Sigmoid colon (tissue), 7 donors: Measurements from ENCODE around the gene TMEM179. TPM values are rescaled to one million over a fixed set of nuclear protein-coding genes. Genes with fewer than 3 reads are reported as not detected.
A peak's percentile ranks its signal among the peaks of the same experiment; 100 is the strongest.

Experiments used
- DNase-seq: peaks from one replicate; pipeline ENCODE4 v3.0.0-alpha.2; 2019
- H3K27ac ChIP-seq, 4 donors: fragments of 200-600 bp; sonication (generic); one replicate each; pipeline ENCODE4 v1.5.1; 2016 to 2019; ENCODE audit warnings: mild to moderate bottlenecking in 1 of 4
- H3K27me3 ChIP-seq, 3 donors: fragments of 200-600 bp; sonication (generic); one replicate each; pipeline ENCODE4 v1.5.1; 2019; ENCODE audit warnings: mild to moderate bottlenecking in 1 of 3
- H3K36me3 ChIP-seq, 4 donors: fragments of 200-600 bp; sonication (generic); one replicate each; pipeline ENCODE4 v1.5.1; 2016 to 2019
- H3K4me1 ChIP-seq, 4 donors: fragments of 200-600 bp; sonication (generic); one replicate each; pipeline ENCODE4 v1.5.1; 2017 to 2019
- H3K4me3 ChIP-seq, 4 donors: fragments of 200-600 bp; sonication (generic); one replicate each; pipeline ENCODE4 v1.5.1; 2017 to 2019; ENCODE audit warnings: mild to moderate bottlenecking in 2 of 4, moderate library complexity in 1 of 4
- H3K9me3 ChIP-seq, 4 donors: fragments of 200-600 bp in 3 of 4; sonication (generic) in 3 of 4; one replicate each; pipeline versions ENCODE4 v1.5.1 to v1.6.1; 2013 to 2019
- CTCF ChIP-seq, 4 experiments: fragments of 450-650 bp in 3 of 4; fragments of 200-600 bp in 1 of 4; IDR thresholded peaks; one replicate each; pipeline ENCODE4 v1.5.1; 2016 to 2019; ENCODE audit warnings: antibody characterized with exemption in 4 of 4, mild to moderate bottlenecking in 3 of 4, moderate library complexity in 2 of 4
- EP300 ChIP-seq, 4 donors: sonication (generic); formaldehyde crosslinking; IDR thresholded peaks; one replicate each; pipeline ENCODE4 v1.6.1; 2017; ENCODE audit warnings: antibody characterized with exemption in 4 of 4
- POLR2A ChIP-seq, 2 donors: fragments of 450-650 bp; IDR thresholded peaks; one replicate each; pipeline ENCODE4 v1.6.1; 2016; ENCODE audit warnings: antibody characterized with exemption in 2 of 2, mild to moderate bottlenecking in 2 of 2, moderate library complexity in 2 of 2
- POLR2AphosphoS5 ChIP-seq, 4 donors: sonication (generic); formaldehyde crosslinking; IDR thresholded peaks; one replicate each; pipeline ENCODE4 v1.6.1; 2017; ENCODE audit warnings: antibody characterized with exemption in 4 of 4
- WGBS, 2 donors: extraction: QIAGEN DNeasy Blood & Tissue Kit; methylation state at CpG; one replicate each; pipeline ENCODE4 v1.1.7; 2013; 5-methylcytosine and 5-hydroxymethylcytosine counted together
- intact Hi-C: fragments of 100-400 bp; cut with DNase I; formaldehyde crosslinking; loops from one replicate; pipeline ENCODE4 v1.15.1; 2023
- polyA plus RNA-seq, 3 donors: library from polyadenylated mRNA; stranded (reverse); fragments of 200-250 nt; gene quantifications; one replicate each; pipeline ENCODE4 v1.2.3, GENCODE V29; 2013
- total RNA-seq, 4 donors: library from RNA; depleted of rRNA; stranded (reverse); fragments of >200 nt; gene quantifications; one replicate each; pipeline ENCODE4 v1.1.0, GENCODE V29; 2016
- donor health status: healthy with polysubstance abuse.
- donor health status: Bipolar disorder and iron deficiency.
- donor health status: healthy.

Gene TMEM179
- total and polyA plus RNA-seq, 7 donors = 1.4 to 5.4 (median 4.1) TPM; not detected in 2

DNA sequence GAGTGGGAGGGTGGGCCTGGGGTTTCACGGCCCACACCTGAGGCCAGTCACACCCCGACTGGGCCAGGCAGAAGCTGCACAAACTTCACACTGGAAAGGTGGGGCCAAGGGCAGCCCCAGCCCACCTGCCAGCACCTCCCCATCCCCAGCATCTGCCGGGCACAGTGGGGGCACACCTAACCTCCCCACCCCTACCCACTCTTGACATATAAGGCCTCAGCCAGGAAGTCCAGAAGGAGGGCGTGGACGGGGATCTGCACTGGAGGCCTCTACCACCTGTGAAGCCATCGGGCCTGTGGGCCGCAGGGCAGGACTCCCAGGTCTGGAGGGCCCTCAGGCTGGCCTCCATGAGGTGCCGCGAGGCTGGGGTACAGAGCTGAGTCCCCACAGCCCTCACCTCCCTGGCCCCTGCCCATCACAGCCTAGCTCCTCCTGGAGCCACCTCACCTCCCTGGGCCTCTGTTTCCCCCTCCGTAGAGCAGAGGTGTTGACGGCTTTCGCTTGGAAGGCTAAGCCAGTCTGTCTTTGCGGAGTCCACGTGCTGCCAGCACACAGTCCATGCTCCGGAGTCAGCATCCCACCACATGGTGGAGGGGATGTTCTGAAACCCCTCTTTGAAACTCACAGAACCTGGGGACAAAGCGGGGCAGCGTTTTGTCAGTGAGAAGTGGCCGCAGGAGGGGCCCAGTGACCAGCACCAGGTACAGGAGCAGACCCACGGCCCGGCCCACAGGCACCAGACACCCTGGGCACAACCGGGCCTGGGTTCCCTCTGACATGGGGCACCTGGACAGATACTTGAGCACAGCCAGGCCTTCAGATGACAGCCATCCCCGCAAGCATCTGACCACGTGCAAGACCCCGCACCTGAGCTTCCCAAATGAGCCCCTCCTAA is 46.7 kb upstream of the TMEM179 start:
- Histone ChIP-seq H3K4me1 (peaks cover 0 to 10% (median 9%) of the 10 kb centered on the region in 4 donors), H3K9me3 (no peaks in the 10 kb centered on the region), H3K36me3 (no peaks in the 10 kb centered on the region), H3K27ac (no peak overlapping the region), H3K27me3 (no peaks in the 10 kb centered on the region), H3K4me3 (no peak overlapping the region)
- intact Hi-C loops = loop anchor here (1.0 to 2.0 kb wide), 3 partner anchors 26 to 57 kb away; partner anchors contain the start of gene INF2
- 77 to 83% methylated on average over 24 of the region's 24 CpGs for WGBS, 2 donors
- no peak for TF ChIP-seq EP300 (IDR thresholded peaks at IDR 0.05)
- no peak for TF ChIP-seq CTCF (IDR thresholded peaks at IDR 0.05)
- no peak for TF ChIP-seq POLR2AphosphoS5 (IDR thresholded peaks at IDR 0.05)
- no peak for TF ChIP-seq POLR2A (IDR thresholded peaks at IDR 0.05)
- no peak for DNase-seq

GRCh38 chr14:104650057-104650980 is 45.7 kb upstream of the TMEM179 start:
- WGBS, 2 donors = 6 to 8% methylated on average over 56 of the region's 56 CpGs
- Histone ChIP-seq H3K4me3 (peak overlapping the region; percentile 13 to 46 (median 43)), H3K27ac (no peak overlapping the region), H3K4me1 (peaks cover 0 to 10% (median 9%) of the 10 kb centered on the region in 4 donors), H3K9me3 (no peaks in the 10 kb centered on the region), H3K36me3 (no peaks in the 10 kb centered on the region), H3K27me3 (no peaks in the 10 kb centered on the region)
- intact Hi-C loops = loop anchor here (1.0 to 2.0 kb wide), 3 partner anchors 26 to 58 kb away; partner anchors contain the start of gene INF2
- peak; percentile 94 to 99 (median 98) for TF ChIP-seq CTCF (IDR thresholded peaks at IDR 0.05)
- TF ChIP-seq POLR2A (IDR thresholded peaks at IDR 0.05) = no peak
- DNase-seq = peak; percentile 81

DNA sequence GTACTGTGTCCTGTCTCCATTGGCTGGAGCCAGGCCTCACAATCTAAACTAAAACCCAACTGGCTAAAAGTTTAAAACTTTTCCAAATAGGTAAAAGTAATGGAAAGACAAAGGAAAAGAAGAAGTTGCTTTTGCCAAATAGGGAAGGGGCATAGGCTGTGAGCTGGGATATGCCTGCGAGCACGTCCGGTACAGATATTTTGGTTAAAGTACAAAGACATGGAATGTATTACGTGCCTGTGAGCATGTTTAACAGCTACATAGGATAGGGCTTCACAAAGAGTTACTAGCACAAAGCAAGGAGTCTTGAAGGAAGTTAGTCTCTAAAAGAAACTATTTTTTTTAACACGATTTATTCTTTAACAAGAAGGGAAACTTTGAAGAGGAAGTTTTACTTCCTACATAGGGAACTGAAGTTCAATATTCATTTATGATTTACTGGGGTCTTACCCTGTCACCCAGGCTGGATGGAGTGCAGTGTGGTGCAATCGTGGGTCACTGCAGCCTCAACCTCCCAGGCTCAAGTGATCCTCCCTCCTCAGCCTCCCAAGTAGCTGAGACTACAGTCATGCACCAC is 43.0 kb upstream of the TMEM179 start:
- Histone ChIP-seq H3K4me1 (peaks cover 0 to 10% (median 9%) of the 10 kb centered on the region in 4 donors), H3K27me3 (no peaks in the 10 kb centered on the region), H3K4me3 (no peak overlapping the region), H3K27ac (no peak overlapping the region), H3K9me3 (peaks cover 0 to 4% (median 0%) of the 10 kb centered on the region in 4 donors), H3K36me3 (no peaks in the 10 kb centered on the region)
- intact Hi-C loops = no loop called here
- WGBS, 2 donors = 52 to 69% methylated on average over 6 of the region's 6 CpGs
- DNase-seq = no peak
- no peak for TF ChIP-seq CTCF (IDR thresholded peaks at IDR 0.05)
- no peak for TF ChIP-seq POLR2AphosphoS5 (IDR thresholded peaks at IDR 0.05)
- TF ChIP-seq EP300 (IDR thresholded peaks at IDR 0.05) = no peak

DNA sequence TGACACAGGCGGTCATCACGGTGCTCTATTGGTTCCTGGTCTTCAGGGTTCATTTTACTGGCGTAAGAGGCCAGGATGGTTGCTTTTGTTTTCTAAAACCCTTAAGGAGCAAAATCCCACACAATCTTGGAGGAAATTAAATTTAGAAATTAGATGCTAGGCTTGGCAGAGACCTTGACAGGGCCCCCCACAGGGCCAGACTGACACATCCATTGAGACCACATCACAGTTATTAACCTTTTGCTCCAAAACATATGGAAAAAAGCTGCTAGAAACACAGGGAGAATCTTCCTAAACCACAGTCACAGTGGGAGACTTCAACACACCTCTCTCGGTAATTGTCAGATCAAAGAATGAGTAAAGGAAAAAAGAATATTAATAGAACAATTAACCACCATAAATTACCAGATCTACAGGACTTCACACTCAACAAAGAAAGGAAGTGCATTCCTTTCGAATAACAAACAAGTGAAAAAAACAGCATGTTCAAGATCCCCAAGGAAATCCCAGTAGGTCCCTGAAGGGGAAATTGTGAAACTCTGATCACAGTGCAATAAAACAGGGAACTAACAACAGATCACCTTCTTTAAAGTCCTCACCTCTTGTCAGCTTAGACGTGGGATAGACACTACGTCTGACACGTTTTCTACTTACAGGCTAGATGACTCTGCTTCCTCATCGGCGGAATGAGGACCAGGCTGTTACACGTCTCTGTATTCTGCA is 40.2 kb upstream of the TMEM179 start:
- H3K36me3 ChIP-seq = no peaks in the 10 kb centered on the region
- H3K4me3 ChIP-seq = no peak overlapping the region
- H3K4me1 ChIP-seq = peaks cover 0 to 6% (median 3%) of the 10 kb centered on the region in 4 donors
- intact Hi-C loops = loop anchor here (5.0 kb wide), 1 partner anchor 568 kb away; no protein-coding TSS in a partner anchor
- H3K27ac ChIP-seq = no peak overlapping the region
- no peak for DNase-seq
- H3K9me3 ChIP-seq = peaks cover 0 to 4% (median 0%) of the 10 kb centered on the region in 4 donors
- WGBS, 2 donors = 68 to 73% methylated on average over 11 of the region's 11 CpGs
- H3K27me3 ChIP-seq = peaks cover 0 to 11% (median 3%) of the 10 kb centered on the region in 3 donors
- TF ChIP-seq EP300 (IDR thresholded peaks at IDR 0.05) = no peak
- no peak for TF ChIP-seq CTCF (IDR thresholded peaks at IDR 0.05)
- no peak for TF ChIP-seq POLR2AphosphoS5 (IDR thresholded peaks at IDR 0.05)
- TF ChIP-seq POLR2A (IDR thresholded peaks at IDR 0.05) = no peak
